B cell (primary cell): ENCODE data around the gene FZR1. TPM values are rescaled to one million over a fixed set of nuclear protein-coding genes. Genes with fewer than 3 reads are reported as not detected.

Experiments
- ATAC-seq: fragments of 200-7000 bp; cut with Tn5 transposase; one replicate; pipeline ENCODE4 v1.10.0; 2021; ENCODE audit warnings: low read depth, mild to moderate bottlenecking, moderate number of reproducible peaks, moderate library complexity
- CTCF ChIA-PET: fragments of 350-600 bp; sonication (Branson Sonifier 250); formaldehyde crosslinking; loops from one replicate; lab custom pipeline; 2021; ENCODE audit warnings: antibody characterized with exemption, inconsistent platforms; lab: Charles Lee
- POLR2A ChIA-PET: fragments of 350-600 bp; sonication (Branson Sonifier 250); formaldehyde crosslinking; loops from one replicate; lab custom pipeline; 2021; ENCODE audit warnings: antibody characterized with exemption; lab: Charles Lee
- DNase-seq: peaks from one replicate; pipeline ENCODE4 v3.0.0; 2013
- H2AFZ ChIP-seq: 2 replicates; pipeline ENCODE4 v1.6.1; 2012; ENCODE audit warnings: mild to moderate bottlenecking, low read depth, low read length; ENCODE audit not compliant: insufficient read depth, poor library complexity, severe bottlenecking
- H3K27ac ChIP-seq, 2 donors: 1 replicate in 1 of 2; 2 replicates in 1 of 2; pipeline ENCODE4 v1.5.1; 2012 to 2013; ENCODE audit warnings: low read length in 2 of 2, mild to moderate bottlenecking in 2 of 2, moderate library complexity in 1 of 2
- H3K27me3 ChIP-seq, 4 experiments: fragments of 200-600 bp in 1 of 4; sonication (generic) in 1 of 4; replicated peaks in 1 of 4; 1 replicate in 2 of 4; 2 replicates in 2 of 4; pipeline versions ENCODE4 v1.6.1 to v1.7.0; 2013 to 2016; ENCODE audit warnings: low read length in 3 of 4, mild to moderate bottlenecking in 2 of 4, mixed read lengths in 1 of 4, moderate library complexity in 1 of 4; ENCODE audit not compliant: insufficient read depth in 4 of 4, control insufficient read depth in 3 of 4; ENCODE audit errors: control extremely low read depth in 1 of 4
- H3K36me3 ChIP-seq, 2 experiments: replicated peaks in 1 of 2; 1 replicate in 1 of 2; 2 replicates in 1 of 2; pipeline versions ENCODE4 v1.6.1 to v1.7.1; 2013; ENCODE audit warnings: low read length in 1 of 2; ENCODE audit not compliant: insufficient read depth in 2 of 2, control insufficient read depth in 1 of 2; ENCODE audit errors: control extremely low read depth in 1 of 2, extremely low read depth in 1 of 2
- H3K4me1 ChIP-seq, 2 donors: fragments of 200-600 bp in 1 of 2; sonication (generic) in 1 of 2; 1 replicate in 1 of 2; 2 replicates in 1 of 2; pipeline versions ENCODE4 v1.5.1 to v1.6.1; 2013 to 2017; ENCODE audit warnings: low read length in 2 of 2; ENCODE audit not compliant: control insufficient read depth in 2 of 2, insufficient read depth in 2 of 2
- H3K4me2 ChIP-seq: replicated peaks from 2 replicates; pipeline ENCODE3; 2012; ENCODE audit warnings: mild to moderate bottlenecking, low read depth, low read length; ENCODE audit not compliant: poor library complexity, severe bottlenecking
- H3K4me3 ChIP-seq, 5 experiments: fragments of 200-600 bp in 1 of 5; sonication (generic) in 1 of 5; 1 replicate in 3 of 5; 2 replicates in 2 of 5; pipeline versions ENCODE4 v1.5.1 to v1.7.0; 2011 to 2016; ENCODE audit warnings: low read length in 4 of 5, mild to moderate bottlenecking in 4 of 5, low read depth in 2 of 5, control low read depth in 1 of 5, moderate library complexity in 1 of 5; ENCODE audit not compliant: insufficient read depth in 1 of 5; ENCODE audit errors: control extremely low read depth in 1 of 5, extremely low read depth in 1 of 5
- H3K79me2 ChIP-seq: fragments of 200-600 bp; sonication (generic); one replicate; pipeline ENCODE4 v1.6.0; 2016; ENCODE audit warnings: low read length; ENCODE audit not compliant: control insufficient read depth, insufficient read depth
- H3K9ac ChIP-seq: fragments of 200-600 bp; sonication (generic); 2 replicates; pipeline ENCODE4 v1.6.1; 2017; ENCODE audit warnings: mild to moderate bottlenecking, low read length, moderate library complexity
- H3K9me3 ChIP-seq, 3 donors: one replicate each; pipeline versions ENCODE4 v1.6.1 to v1.7.1; 2013; ENCODE audit warnings: low read length in 2 of 3; ENCODE audit not compliant: control insufficient read depth in 2 of 3, insufficient read depth in 1 of 3; ENCODE audit errors: control extremely low read depth in 1 of 3
- H4K20me1 ChIP-seq: 2 replicates; pipeline ENCODE4 v1.6.0; 2012; ENCODE audit warnings: mild to moderate bottlenecking, low read length; ENCODE audit not compliant: insufficient read depth, control insufficient read depth, poor library complexity, severe bottlenecking
- H3K27ac Mint-ChIP-seq: one replicate; pipeline ENCODE4 v1.8.0; 2021; ENCODE audit warnings: mixed read lengths
- H3K27me3 Mint-ChIP-seq: one replicate; pipeline ENCODE4 v1.8.0; 2021; ENCODE audit warnings: mixed read lengths
- H3K4me1 Mint-ChIP-seq: one replicate; pipeline ENCODE4 v1.8.0; 2021; ENCODE audit warnings: mixed read lengths
- H3K4me3 Mint-ChIP-seq: one replicate; pipeline ENCODE4 v1.8.0; 2021; ENCODE audit warnings: mixed read lengths
- H3K9me3 Mint-ChIP-seq: one replicate; pipeline ENCODE4 v1.8.0; 2022; ENCODE audit warnings: mixed read lengths; ENCODE audit not compliant: insufficient read depth
- CTCF ChIP-seq: fragments of 200-600 bp; IDR thresholded peaks from one replicate; pipeline ENCODE4 v1.8.0; 2022; ENCODE audit warnings: antibody characterized with exemption, mild to moderate bottlenecking
- EZH2 ChIP-seq: IDR thresholded peaks from 2 replicates; pipeline ENCODE4 v1.6.1; 2012; ENCODE audit warnings: borderline replicate concordance, low read depth, mild to moderate bottlenecking, moderate library complexity, low read length; ENCODE audit not compliant: insufficient read depth, poor library complexity, severe bottlenecking
- WGBS: methylation state at CpG from one replicate; pipeline ENCODE4 v1.1.5; 2013; ENCODE audit warnings: missing lambda C conversion rate; ENCODE audit not compliant: insufficient coverage; 5-methylcytosine and 5-hydroxymethylcytosine counted together
- intact Hi-C: fragments of 100-400 bp; cut with micrococcal nuclease; formaldehyde crosslinking; loops from one replicate; pipeline ENCODE4 v1.10.0; 2022
- polyA minus RNA-seq: library from RNA; depleted of rRNA, polyadenylated mRNA; stranded (reverse); fragments of >200 nt; gene quantifications from 2 replicates; pipeline ENCODE4 v1.2.3, GENCODE V29; 2012
- polyA plus RNA-seq: library from polyadenylated mRNA; depleted of rRNA; stranded (reverse); fragments of >200 nt; gene quantifications from 2 replicates; pipeline ENCODE4 v1.2.3, GENCODE V29; 2012
- total RNA-seq, 2 donors: library from RNA; stranded (reverse); fragments of 120-200 nt in 1 of 2; gene quantifications; 1 replicate in 1 of 2; 2 replicates in 1 of 2; pipeline versions ENCODE4 v1.2.3 to v1.2.4, GENCODE V29; 2013 to 2022

The FZR1 gene
- total RNA-seq = 96.1 and 105 TPM in 2 replicates
- 31.5 TPM for total RNA-seq (2013)
- 83.5 and 102 TPM in 2 replicates for polyA plus RNA-seq
- 79.0 and 136 TPM in 2 replicates for polyA minus RNA-seq

GRCh38 chr19:3505598-3506383 lies at the start of gene FZR1:
Gene FZR1 (plus strand): TSS chr19:3506311. CDS start chr19:3522990, 16,679 bp downstream.
- Histone ChIP-seq H3K27me3 (no peaks in the 10 kb centered on the region), H3K27ac (peak within 1 kb of the TSS; percentile 92 to 94), H3K79me2 (peaks cover 53% of the 10 kb centered on the region), H3K9me3 (no peaks in the 10 kb centered on the region), H4K20me1 (peaks cover 30% of the 10 kb centered on the region), H3K4me2 (peak within 1 kb of the TSS; percentile 97), H3K4me1 (peaks cover 12 to 21% of the 10 kb centered on the region in 2 donors), H3K36me3 (peaks cover 0 to 13% of the 10 kb centered on the region in 2 experiments), H3K9ac (peak within 1 kb of the TSS; percentile 97), H3K4me3 (peak within 1 kb of the TSS; percentile 74 to 95 (median 77)), H2AFZ (peak within 1 kb of the TSS; percentile 78)
- Mint-ChIP-seq H3K27me3 (no peaks in the 10 kb centered on the region), H3K27ac (peak within 1 kb of the TSS; percentile 99), H3K4me1 (peaks cover 49% of the 10 kb centered on the region), H3K4me3 (peak within 1 kb of the TSS; percentile 92), H3K9me3 (no peaks in the 10 kb centered on the region)
- ATAC-seq (peak; percentile 91), DNase-seq (peak; percentile 100)
- TF ChIP-seq CTCF = no peak
- TF ChIP-seq EZH2 = no peak
- CTCF ChIA-PET = no interaction called here
- WGBS = 1% methylated on average over 79 of the region's 79 CpGs
- intact Hi-C loops = loop anchor here (1.0 to 10.0 kb wide), 7 partner anchors 67 to 1287 kb away; partner anchors contain the start of genes APBA3, FEM1A, HDGFL2 and HMG20B
- POLR2A ChIA-PET = interaction anchor here (0.7 kb wide), 1 partner anchor 26 kb away, joined by 5 read pairs; no protein-coding TSS in a partner anchor
